GM18498 (cell line): ENCODE data around the gene SLC25A34.

Source experiments
- ATAC-seq: cut with Tn5 transposase; IDR thresholded peaks from one replicate; pipeline ENCODE4 v1.9.1; 2021; ENCODE audit warnings: mild to moderate bottlenecking, moderate library complexity; ENCODE audit not compliant: unreplicated experiment

The SLC25A34 gene

GRCh38 chr1:15750924-15751323 lies 14.9 kb downstream of the SLC25A34 start:
- no peak for ATAC-seq

GRCh38 chr1:15751717-15752116 lies 15.7 kb downstream of the SLC25A34 start:
- ATAC-seq = no peak

- no peak for ATAC-seq
These were observed 17.7 kb downstream of the SLC25A34 start for GRCh38 chr1:15753776-15754175.

- ATAC-seq = no peak
These were observed 19.1 kb downstream of the SLC25A34 start for GRCh38 chr1:15755021-15755645.

GRCh38 chr1:15755646-15756040 lies 19.6 kb downstream of the SLC25A34 start:
- ATAC-seq = no peak

- ATAC-seq = no peak
These were observed 20.3 kb downstream of the SLC25A34 start for GRCh38 chr1:15756143-15757015.

GRCh38 chr1:15757016-15757543 lies 21.0 kb downstream of the SLC25A34 start:
- ATAC-seq = no peak

- ATAC-seq = no peak
These were observed 21.7 kb downstream of the SLC25A34 start for GRCh38 chr1:15757575-15758342.

GRCh38 chr1:15758343-15758931 lies 22.4 kb downstream of the SLC25A34 start, which contains the start of gene FBLIM1:
TSS of gene FBLIM1 (plus strand) at chr1:15758795. CDS start at chr1:15764984, 6,189 bp downstream.
- ATAC-seq = no peak

- ATAC-seq = no peak
These were observed 23.0 kb downstream of the SLC25A34 start for GRCh38 chr1:15758953-15759661.

- no peak for ATAC-seq
These were observed 24.6 kb downstream of the SLC25A34 start for GRCh38 chr1:15760520-15761211.

GRCh38 chr1:15761366-15762128 lies 25.5 kb downstream of the SLC25A34 start:
- ATAC-seq = no peak

- ATAC-seq = no peak
These were observed 26.5 kb downstream of the SLC25A34 start for GRCh38 chr1:15762546-15762945.

GRCh38 chr1:15764269-15764764 lies 28.3 kb downstream of the SLC25A34 start:
- ATAC-seq = no peak

- ATAC-seq = no peak
These were observed 28.8 kb downstream of the SLC25A34 start for GRCh38 chr1:15764890-15765289.

- ATAC-seq = no peak
These were observed 29.6 kb downstream of the SLC25A34 start for GRCh38 chr1:15765495-15766194.

- ATAC-seq = no peak
These were observed 31.9 kb downstream of the SLC25A34 start for GRCh38 chr1:15767941-15768340.

GRCh38 chr1:15768388-15768787 lies 32.3 kb downstream of the SLC25A34 start:
- ATAC-seq = no peak
